CD4-positive, alpha-beta T cell treated with Interleukin-12 subunit alpha and Interleukin-12 subunit beta, for 1 hour (primary cell): ENCODE measurements around the gene ATP5F1B.
"Not testable (repeated sequence)": the region's sequence is repeated elsewhere in the genome, so short reads cannot be mapped to it uniquely, and the experiment has no call there.

Experiments
- DNase-seq: peaks from one replicate; pipeline ENCODE4 v3.0.0-alpha.2; 2020

ATP5F1B gene

DNA sequence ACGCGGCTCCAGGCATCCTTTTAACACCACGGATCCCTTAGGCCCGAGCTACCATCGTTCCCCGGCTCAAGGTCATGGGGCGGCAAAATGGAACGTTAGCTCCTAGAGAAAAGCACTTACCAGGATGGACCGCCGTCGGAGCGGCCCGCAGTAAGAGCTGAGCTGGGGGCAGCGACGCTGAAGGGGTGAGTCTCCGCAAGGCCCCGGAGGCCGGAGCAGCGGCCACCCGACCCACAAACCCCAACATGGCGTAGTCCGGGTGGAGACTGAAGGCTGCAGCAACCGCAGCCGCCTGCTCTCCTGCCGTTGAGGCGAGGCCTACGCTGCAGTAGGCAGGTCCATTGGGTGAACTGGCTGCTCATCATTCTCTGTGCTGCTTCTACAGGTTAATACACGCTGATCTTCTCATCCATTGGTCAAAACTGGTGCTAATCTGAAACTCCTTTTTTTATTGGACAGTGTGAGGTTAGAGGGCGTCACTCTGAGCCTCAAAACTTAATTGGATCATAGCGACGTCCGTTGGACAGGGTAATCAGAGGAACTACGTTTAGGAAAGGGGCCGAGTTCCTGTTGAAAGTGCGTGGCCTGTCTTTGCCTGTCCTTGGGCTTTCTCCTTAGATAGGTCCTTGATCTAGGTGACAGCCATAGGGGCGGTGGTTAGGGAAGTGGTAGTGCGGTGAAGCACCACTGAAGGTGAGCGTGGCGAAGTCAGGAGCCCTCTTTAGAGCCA is at the start of gene ATP5F1B:
TSS of gene ATP5F1B (minus strand) at position 268 of the 730 bp plus-strand sequence. CDS start at position 247, 21 bp downstream.
- DNase-seq = peak; percentile 97

DNA sequence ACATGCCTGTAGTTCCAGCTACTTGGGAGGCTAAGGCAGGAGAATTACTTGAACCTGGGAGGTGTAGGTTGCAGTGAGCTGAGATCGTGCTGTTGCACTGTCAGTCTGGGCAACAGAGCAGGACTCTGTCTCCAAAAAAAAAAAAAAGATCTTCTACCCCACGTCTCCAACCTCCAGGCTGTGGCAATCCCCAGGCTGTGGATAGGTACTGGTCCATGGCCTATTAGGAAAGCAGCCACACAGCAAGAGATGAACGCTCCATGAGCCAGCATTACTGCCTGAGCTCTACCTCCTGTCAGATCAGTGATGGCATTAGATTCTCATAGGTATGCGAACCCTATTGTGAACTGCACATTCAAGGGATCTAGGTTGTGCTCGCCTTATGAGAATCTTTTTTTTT is 48.4 kb upstream of the ATP5F1B start:
- DNase-seq = no peak

- DNase-seq = no peak
Measured at GRCh38 chr12:56688846-56689109, 43.0 kb upstream of the ATP5F1B start.

- peak; percentile 98 for DNase-seq
Measured at GRCh38 chr12:56688129-56688845, 42.5 kb upstream of the ATP5F1B start, which contains the start of gene PTGES3. TSS of gene PTGES3 (minus strand) at chr12:56688284. CDS start at chr12:56687999, 285 bp downstream.

DNA sequence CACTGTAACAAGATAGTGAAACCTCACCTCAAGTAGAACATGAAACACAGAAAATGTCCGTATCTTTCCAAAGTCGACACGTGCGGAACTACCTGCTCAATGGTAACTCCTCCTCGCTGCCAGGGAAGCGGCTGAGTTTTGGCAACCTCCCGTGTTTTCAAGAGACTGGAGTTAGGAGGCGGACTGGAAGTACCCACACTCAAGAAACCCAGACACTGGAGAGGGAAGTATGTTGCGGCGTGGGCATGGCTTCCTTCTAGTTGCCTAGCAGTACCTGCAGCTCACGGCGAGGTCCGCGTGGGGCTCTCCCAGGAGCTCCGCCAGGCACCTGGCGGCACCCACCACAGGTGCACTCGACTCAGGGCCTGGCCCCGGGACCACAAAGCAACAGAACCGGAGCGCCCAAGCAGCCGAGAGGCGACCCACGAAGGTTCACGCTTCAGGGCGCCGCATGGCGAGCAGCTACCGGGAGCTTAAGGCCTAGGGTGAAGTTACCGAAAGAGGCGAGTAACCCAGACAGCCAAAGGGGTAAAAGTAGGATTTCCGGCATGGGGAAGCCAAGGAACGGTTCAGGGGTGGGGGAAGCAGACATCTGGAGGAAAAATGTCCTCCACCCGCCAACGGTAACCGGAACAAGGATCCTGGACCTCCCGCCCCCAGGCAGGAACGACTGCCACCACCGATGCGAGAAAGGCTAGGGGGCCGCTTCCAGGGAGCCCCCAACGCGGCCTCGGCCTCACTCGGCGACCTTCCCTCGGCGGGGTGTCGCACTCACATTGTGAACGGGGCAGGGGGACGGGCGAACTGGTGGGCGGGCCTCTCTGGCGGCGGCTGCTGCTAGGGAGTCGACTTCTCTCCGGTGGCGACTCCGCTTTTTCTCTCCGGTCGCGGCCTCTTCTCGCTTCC is 41.7 kb upstream of the ATP5F1B start:
- DNase-seq = peak; percentile 72

GRCh38 chr12:56684745-56685359 is 39.1 kb upstream of the ATP5F1B start:
- DNase-seq = peak; percentile 30

- DNase-seq = no peak
Measured at GRCh38 chr12:56682323-56682722, 36.5 kb upstream of the ATP5F1B start.

DNA sequence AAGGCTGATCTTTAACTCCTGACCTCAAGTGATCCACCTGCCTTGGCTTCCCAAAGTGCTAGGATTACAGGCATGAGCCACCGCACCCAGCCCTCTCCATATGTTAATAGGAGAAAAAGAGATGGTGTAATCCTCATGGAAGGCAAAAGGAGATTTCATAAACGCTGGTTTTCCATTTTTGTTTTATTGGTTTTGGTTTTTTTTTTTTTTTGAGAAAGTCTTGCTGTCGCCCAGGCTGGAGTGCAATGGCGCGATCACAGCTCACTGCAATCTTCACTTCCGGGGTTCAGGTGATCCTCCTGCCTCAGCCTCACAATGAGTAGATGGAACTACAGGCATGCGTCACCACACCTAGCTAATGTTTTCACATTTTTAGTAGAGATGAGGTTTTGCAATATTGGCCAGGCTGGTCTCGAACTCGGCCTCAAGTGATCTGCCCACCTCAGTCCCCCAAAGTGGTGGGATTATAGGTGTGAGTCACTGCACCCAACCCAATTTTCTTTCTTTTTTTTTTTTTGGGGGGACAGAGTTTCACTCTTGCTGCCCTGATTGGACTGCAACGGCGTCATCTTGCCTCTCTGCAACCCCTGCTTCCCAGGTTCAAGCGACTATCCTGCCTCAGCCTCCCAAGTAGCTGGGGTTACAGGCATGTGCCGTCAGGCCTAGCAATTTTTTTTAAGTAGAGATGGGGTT is 34.2 kb upstream of the ATP5F1B start:
- DNase-seq = peak; percentile 31

GRCh38 chr12:56678852-56679251 is 33.1 kb upstream of the ATP5F1B start:
- no peak for DNase-seq

DNA sequence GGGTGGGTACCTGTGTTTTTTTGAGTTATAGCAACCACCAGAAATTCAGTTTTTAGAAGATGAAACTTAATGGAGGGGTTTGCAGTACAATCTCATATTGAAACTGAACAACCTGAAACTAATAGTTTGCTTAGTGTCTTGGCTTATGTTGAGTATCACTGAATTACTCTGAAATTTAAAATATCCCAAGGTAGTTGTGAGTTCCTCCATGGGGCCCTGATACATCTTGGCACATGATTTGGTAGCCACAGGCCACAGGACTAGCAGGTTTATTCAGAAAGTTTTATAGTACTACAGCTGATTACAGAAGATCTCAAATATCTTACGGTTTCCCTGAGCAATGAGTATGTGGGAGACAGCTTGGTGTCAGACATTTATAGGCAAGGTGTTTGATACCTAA is 31.9 kb upstream of the ATP5F1B start:
- DNase-seq = no peak

- no peak for DNase-seq
Measured at GRCh38 chr12:56676851-56677580, 31.2 kb upstream of the ATP5F1B start.

DNA sequence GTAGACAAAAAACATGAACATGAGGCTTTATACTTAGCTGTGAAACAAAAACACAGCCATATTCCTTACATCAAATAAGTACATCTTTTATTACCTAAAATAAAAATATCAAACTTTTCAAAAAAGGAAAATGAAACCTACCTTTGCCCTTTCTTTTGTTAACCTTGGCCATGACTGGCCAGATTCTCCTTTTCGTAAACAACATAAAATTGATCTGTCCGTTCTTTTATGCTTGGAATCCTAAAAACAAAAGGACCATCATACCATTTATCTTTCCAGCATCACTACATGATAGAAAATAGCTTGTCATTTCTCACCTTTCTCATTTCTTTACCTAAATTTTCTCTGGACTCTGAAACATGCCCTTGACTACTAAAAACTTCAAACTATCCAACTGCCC is 25.8 kb upstream of the ATP5F1B start:
- no peak for DNase-seq

- DNase-seq = no peak
Measured at GRCh38 chr12:56670836-56671235, 25.1 kb upstream of the ATP5F1B start.

DNA sequence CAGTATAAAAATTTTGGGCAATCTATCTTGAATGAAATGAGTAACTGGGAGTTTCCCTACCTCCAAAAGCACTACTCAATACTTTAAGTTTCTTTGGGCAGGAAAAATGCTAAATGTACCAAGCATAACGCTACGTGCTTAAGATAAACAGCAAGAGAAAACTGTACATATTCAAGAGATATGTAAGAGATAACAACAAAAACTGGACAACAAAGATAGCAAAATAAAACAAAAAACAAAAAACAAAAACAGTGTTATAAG is 22.3 kb upstream of the ATP5F1B start:
- DNase-seq = no peak

- DNase-seq = no peak
Measured at GRCh38 chr12:56661979-56662638, 16.3 kb upstream of the ATP5F1B start.

DNA sequence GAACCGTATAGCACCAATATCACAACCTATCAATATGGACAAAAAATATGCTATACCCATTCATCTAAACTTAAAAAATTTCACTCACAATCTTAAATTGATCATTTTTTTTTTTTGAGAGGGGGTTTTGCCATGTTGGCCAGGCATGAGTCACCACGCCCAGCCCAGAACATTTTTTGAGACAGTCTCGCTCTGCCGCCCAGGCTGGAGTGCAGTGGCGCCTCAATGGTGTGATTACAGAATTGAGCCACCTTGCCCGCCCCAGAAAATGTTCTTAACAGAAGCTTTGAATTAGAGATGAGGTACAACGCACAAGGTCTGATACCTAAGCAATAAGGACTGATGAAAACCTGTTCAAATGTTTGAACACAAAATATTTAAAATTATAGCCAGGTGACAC is 15.8 kb upstream of the ATP5F1B start:
- DNase-seq = no peak

- DNase-seq = no peak
Measured at GRCh38 chr12:56658921-56659320, 13.1 kb upstream of the ATP5F1B start.

DNA sequence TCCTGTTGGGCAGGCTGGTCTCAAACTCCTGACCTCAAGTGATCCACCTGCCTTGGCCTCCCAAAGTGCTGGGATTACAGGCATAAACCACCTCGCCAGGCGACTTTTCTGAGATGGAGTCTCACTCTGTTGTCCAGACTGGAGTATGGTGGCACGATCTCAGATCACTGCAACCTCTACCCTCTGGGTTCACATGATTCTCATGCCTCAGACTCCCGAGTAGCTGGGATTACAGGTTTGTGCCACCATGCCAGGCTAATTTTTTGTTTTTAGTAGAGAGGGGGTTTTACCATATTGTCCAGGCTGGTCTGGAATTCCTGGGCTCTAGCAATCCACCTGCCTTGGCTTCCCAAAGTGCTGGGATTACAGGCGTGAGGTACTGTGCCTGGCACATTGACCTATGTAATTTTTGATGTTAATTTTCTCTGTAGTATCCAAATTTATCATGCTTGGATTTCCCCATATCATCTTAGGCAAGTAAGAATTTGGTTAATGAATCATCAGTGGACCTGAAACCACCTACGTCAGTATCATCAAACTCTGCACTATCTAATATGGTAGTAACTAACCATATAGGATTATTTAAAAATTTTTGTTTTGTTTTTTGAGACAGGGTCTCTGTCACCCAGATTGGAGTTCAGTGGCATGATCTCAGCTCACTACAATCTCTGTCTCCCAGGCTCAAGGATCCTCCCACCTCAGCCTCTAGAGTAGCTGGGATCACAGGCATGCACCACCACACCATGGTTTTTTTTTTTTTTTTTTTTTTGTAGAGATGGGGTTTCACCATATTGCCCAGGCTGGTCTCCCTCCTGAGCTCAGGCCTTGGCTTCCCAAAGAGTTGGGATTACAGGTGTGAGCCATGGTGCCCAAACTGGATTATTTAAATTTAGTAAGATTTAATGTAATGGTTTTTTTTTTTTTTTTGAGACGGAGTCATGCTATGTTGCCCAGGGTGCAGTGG is 11.9 kb upstream of the ATP5F1B start:
- DNase-seq = no peak

GRCh38 chr12:56653781-56654180 is 8.0 kb upstream of the ATP5F1B start:
- not testable (repeated sequence) for DNase-seq

GRCh38 chr12:56648023-56648422 is 2.2 kb upstream of the ATP5F1B start:
- not testable (repeated sequence) for DNase-seq
